Liver (tissue), 9 donors: ENCODE measurements around the gene CALHM5. TPM values are rescaled to one million over a fixed set of nuclear protein-coding genes. Genes with fewer than 3 reads are reported as not detected.
A peak's percentile ranks its signal among the peaks of the same experiment; 100 is the strongest.

Experiments
- DNase-seq: peaks from one replicate; pipeline ENCODE4 v3.0.0-alpha.2; 2017; ENCODE audit warnings: low spot score
- H3K27ac ChIP-seq, 2 donors: one replicate each; pipeline ENCODE4 v1.7.0; 2013; ENCODE audit warnings: inconsistent platforms in 2 of 2, low read length in 2 of 2, control low read depth in 1 of 2, low read depth in 1 of 2, mild to moderate bottlenecking in 1 of 2
- H3K27me3 ChIP-seq, 4 donors: one replicate each; pipeline versions ENCODE4 v1.6.1 to v1.7.0; 2013; ENCODE audit warnings: low read length in 3 of 4, inconsistent platforms in 1 of 4, mild to moderate bottlenecking in 1 of 4, moderate library complexity in 1 of 4; ENCODE audit not compliant: control insufficient read depth in 4 of 4, insufficient read depth in 4 of 4
- H3K36me3 ChIP-seq, 4 donors: one replicate each; pipeline versions ENCODE4 v1.6.1 to v1.7.0; 2013; ENCODE audit warnings: low read length in 3 of 4, mild to moderate bottlenecking in 3 of 4, low read depth in 1 of 4, moderate library complexity in 1 of 4; ENCODE audit not compliant: control insufficient read depth in 4 of 4, insufficient read depth in 3 of 4
- H3K4me1 ChIP-seq, 4 donors: one replicate each; pipeline versions ENCODE4 v1.6.1 to v1.7.0; 2013; ENCODE audit warnings: low read length in 3 of 4, mild to moderate bottlenecking in 3 of 4, moderate library complexity in 1 of 4; ENCODE audit not compliant: control insufficient read depth in 4 of 4, insufficient read depth in 4 of 4
- H3K4me3 ChIP-seq, 3 donors: one replicate each; pipeline versions ENCODE4 v1.6.1 to v1.7.0; 2013; ENCODE audit warnings: low read length in 3 of 3, control low read depth in 1 of 3, low read depth in 1 of 3, mild to moderate bottlenecking in 1 of 3
- H3K9ac ChIP-seq, 2 donors: one replicate each; pipeline ENCODE4 v1.7.0; 2013; ENCODE audit warnings: low read length in 2 of 2, mild to moderate bottlenecking in 2 of 2, moderate library complexity in 2 of 2, control low read depth in 1 of 2, low read depth in 1 of 2
- H3K9me3 ChIP-seq, 4 donors: one replicate each; pipeline versions ENCODE4 v1.6.1 to v1.7.0; 2013; ENCODE audit warnings: low read length in 3 of 4; ENCODE audit not compliant: control insufficient read depth in 4 of 4
- EGR1 ChIP-seq, 2 donors: IDR thresholded peaks; 2 replicates each; pipeline ENCODE4 v1.6.1; 2016 to 2018; ENCODE audit warnings: antibody characterized with exemption in 2 of 2, low read depth in 2 of 2
- FOXA1 ChIP-seq: IDR thresholded peaks from 2 replicates; pipeline ENCODE4 v1.6.1; 2016; ENCODE audit warnings: antibody characterized with exemption
- FOXA2 ChIP-seq: IDR thresholded peaks from 2 replicates; pipeline ENCODE4 v1.6.1; 2016; ENCODE audit warnings: antibody characterized with exemption
- GABPA ChIP-seq, 2 donors: IDR thresholded peaks in 1 of 2; conservative IDR thresholded peaks in 1 of 2; 2 replicates each; pipeline ENCODE4 v1.6.1; 2016; ENCODE audit warnings: antibody characterized with exemption in 2 of 2, mild to moderate bottlenecking in 1 of 2, moderate library complexity in 1 of 2
- HNF4A ChIP-seq, 2 donors: conservative IDR thresholded peaks; 2 replicates each; pipeline ENCODE4 v1.6.1; 2016; ENCODE audit warnings: antibody characterized with exemption in 2 of 2, mild to moderate bottlenecking in 2 of 2
- HNF4G ChIP-seq: IDR thresholded peaks from 2 replicates; pipeline ENCODE4 v1.6.1; 2016; ENCODE audit warnings: antibody characterized with exemption
- JUND ChIP-seq, 2 donors: IDR thresholded peaks; 2 replicates each; pipeline ENCODE4 v1.6.1; 2016; ENCODE audit warnings: antibody characterized with exemption in 2 of 2
- NR2F2 ChIP-seq: IDR thresholded peaks from 2 replicates; pipeline ENCODE4 v1.6.1; 2016; ENCODE audit warnings: antibody characterized with exemption
- RAD21 ChIP-seq, 2 donors: IDR thresholded peaks; 2 replicates each; pipeline ENCODE4 v1.6.1; 2016; ENCODE audit warnings: antibody characterized with exemption in 2 of 2, mild to moderate bottlenecking in 2 of 2
- RXRA ChIP-seq, 2 donors: IDR thresholded peaks; 2 replicates each; pipeline ENCODE4 v1.6.1; 2017 to 2018; ENCODE audit warnings: antibody characterized with exemption in 2 of 2, mild to moderate bottlenecking in 1 of 2
- SP1 ChIP-seq: IDR thresholded peaks from 2 replicates; pipeline ENCODE4 v1.6.1; 2018; ENCODE audit warnings: antibody characterized with exemption, mild to moderate bottlenecking
- TAF1 ChIP-seq: conservative IDR thresholded peaks from 2 replicates; pipeline ENCODE4 v1.6.1; 2016; ENCODE audit warnings: antibody characterized with exemption, mild to moderate bottlenecking
- WGBS: extraction: QIAGEN DNeasy Blood & Tissue Kit; methylation state at CpG from one replicate; pipeline ENCODE4 v1.1.7; 2013; 5-methylcytosine and 5-hydroxymethylcytosine counted together
- polyA plus RNA-seq, 2 donors: library from polyadenylated mRNA; stranded (reverse) in 1 of 2; unstranded in 1 of 2; fragments of 200-250 nt in 1 of 2; fragments of >200 nt in 1 of 2; fragmentation: Nextera tagmentation in 1 of 2; extraction: Ambion mirVana in 1 of 2; gene quantifications; one replicate each; pipeline versions ENCODE4 v1.2.1 to v1.2.3, GENCODE V29; 2013 to 2015
- total RNA-seq, 2 donors: library from RNA; depleted of rRNA; stranded (reverse); fragments of >200 nt; gene quantifications; one replicate each; pipeline ENCODE4 v1.2.3, GENCODE V29; 2014
- TF ChIP-seq, protein P1 (sequence below): IDR thresholded peaks from 2 replicates; pipeline ENCODE4 v1.6.1; 2016; ENCODE audit warnings: antibody characterized with exemption, mild to moderate bottlenecking
- TF ChIP-seq, protein P2 (sequence below): IDR thresholded peaks from 2 replicates; pipeline ENCODE4 v1.6.1; 2016; ENCODE audit warnings: antibody characterized with exemption
- TF ChIP-seq, protein P3 (sequence below): IDR thresholded peaks from 2 replicates; pipeline ENCODE4 v1.6.1; 2016; ENCODE audit warnings: antibody characterized with exemption
- TF ChIP-seq, protein P4 (sequence below): IDR thresholded peaks from 2 replicates; pipeline ENCODE4 v1.6.1; 2016; ENCODE audit warnings: antibody characterized with exemption
- TF ChIP-seq, protein P5 (sequence below): fragments of 150-350 bp; IDR thresholded peaks from 2 replicates; pipeline ENCODE4 v1.5.1; 2017; ENCODE audit warnings: improper control_type of control experiment, low read depth, low read length; ENCODE audit not compliant: missing input control
- donor health status: healthy.
- donor health status: healthy.
- donor health status: healthy.
- donor health status: healthy.
- donor health status: healthy.

The CALHM5 gene
- total and polyA plus RNA-seq, 4 donors: 0.07 to 0.59 (median 0.45) TPM

DNA sequence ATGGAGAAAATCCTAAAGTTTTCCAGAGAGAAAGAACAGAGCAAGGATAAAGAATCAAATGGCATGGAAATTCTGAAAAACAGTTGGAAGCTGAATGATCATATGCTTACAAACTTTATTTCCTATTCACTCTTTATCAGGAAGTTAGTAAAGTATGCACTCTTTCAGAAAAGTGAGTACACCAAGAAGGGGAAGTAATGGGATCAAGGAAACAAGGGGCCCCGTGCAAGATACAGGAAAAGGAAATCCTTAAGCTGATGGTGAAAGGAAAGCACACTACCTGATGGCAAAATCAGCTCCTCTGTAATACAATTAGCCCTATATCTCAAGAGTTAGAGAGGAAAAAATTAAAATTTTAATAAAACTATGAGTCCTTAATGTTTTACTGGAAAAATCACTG is 36.3 kb upstream of the CALHM5 start:
- TF ChIP-seq, protein P1, sequence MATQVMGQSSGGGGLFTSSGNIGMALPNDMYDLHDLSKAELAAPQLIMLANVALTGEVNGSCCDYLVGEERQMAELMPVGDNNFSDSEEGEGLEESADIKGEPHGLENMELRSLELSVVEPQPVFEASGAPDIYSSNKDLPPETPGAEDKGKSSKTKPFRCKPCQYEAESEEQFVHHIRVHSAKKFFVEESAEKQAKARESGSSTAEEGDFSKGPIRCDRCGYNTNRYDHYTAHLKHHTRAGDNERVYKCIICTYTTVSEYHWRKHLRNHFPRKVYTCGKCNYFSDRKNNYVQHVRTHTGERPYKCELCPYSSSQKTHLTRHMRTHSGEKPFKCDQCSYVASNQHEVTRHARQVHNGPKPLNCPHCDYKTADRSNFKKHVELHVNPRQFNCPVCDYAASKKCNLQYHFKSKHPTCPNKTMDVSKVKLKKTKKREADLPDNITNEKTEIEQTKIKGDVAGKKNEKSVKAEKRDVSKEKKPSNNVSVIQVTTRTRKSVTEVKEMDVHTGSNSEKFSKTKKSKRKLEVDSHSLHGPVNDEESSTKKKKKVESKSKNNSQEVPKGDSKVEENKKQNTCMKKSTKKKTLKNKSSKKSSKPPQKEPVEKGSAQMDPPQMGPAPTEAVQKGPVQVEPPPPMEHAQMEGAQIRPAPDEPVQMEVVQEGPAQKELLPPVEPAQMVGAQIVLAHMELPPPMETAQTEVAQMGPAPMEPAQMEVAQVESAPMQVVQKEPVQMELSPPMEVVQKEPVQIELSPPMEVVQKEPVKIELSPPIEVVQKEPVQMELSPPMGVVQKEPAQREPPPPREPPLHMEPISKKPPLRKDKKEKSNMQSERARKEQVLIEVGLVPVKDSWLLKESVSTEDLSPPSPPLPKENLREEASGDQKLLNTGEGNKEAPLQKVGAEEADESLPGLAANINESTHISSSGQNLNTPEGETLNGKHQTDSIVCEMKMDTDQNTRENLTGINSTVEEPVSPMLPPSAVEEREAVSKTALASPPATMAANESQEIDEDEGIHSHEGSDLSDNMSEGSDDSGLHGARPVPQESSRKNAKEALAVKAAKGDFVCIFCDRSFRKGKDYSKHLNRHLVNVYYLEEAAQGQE: no peak
- TF ChIP-seq JUND (IDR thresholded peaks at IDR 0.05) (no peak), FOXA1 (no peak), RAD21 (IDR thresholded peaks at IDR 0.05) (no peak), HNF4G (no peak), FOXA2 (no peak), NR2F2 (no peak), SP1 (no peak), GABPA (IDR thresholded peaks at IDR 0.05 in 1 of 2, conservative IDR thresholded peaks at IDR 0.05 in 1 of 2) (no peak), RXRA (IDR thresholded peaks at IDR 0.05) (no peak), TAF1 (no peak)
- TF ChIP-seq, protein P2, sequence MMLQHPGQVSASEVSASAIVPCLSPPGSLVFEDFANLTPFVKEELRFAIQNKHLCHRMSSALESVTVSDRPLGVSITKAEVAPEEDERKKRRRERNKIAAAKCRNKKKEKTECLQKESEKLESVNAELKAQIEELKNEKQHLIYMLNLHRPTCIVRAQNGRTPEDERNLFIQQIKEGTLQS: no peak
- TF ChIP-seq, protein P3, sequence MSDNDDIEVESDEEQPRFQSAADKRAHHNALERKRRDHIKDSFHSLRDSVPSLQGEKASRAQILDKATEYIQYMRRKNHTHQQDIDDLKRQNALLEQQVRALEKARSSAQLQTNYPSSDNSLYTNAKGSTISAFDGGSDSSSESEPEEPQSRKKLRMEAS: no peak
- TF ChIP-seq, protein P4, sequence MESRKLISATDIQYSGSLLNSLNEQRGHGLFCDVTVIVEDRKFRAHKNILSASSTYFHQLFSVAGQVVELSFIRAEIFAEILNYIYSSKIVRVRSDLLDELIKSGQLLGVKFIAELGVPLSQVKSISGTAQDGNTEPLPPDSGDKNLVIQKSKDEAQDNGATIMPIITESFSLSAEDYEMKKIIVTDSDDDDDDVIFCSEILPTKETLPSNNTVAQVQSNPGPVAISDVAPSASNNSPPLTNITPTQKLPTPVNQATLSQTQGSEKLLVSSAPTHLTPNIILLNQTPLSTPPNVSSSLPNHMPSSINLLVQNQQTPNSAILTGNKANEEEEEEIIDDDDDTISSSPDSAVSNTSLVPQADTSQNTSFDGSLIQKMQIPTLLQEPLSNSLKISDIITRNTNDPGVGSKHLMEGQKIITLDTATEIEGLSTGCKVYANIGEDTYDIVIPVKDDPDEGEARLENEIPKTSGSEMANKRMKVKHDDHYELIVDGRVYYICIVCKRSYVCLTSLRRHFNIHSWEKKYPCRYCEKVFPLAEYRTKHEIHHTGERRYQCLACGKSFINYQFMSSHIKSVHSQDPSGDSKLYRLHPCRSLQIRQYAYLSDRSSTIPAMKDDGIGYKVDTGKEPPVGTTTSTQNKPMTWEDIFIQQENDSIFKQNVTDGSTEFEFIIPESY: no peak
- H3K9me3 ChIP-seq: no peaks in the 10 kb centered on the region
- H3K4me3 ChIP-seq: no peak overlapping the region
- 45% methylated on average over 1 of the region's 1 CpG for whole genome bisulfite sequencing
- H3K4me1 ChIP-seq: no peaks in the 10 kb centered on the region
- no peak for DNase-seq
- no peak overlapping the region for H3K9ac ChIP-seq
- no peaks in the 10 kb centered on the region for H3K27me3 ChIP-seq
- H3K27ac ChIP-seq: peak overlapping the region in 1 of 2 donors; percentile 31
- no peaks in the 10 kb centered on the region for H3K36me3 ChIP-seq

DNA sequence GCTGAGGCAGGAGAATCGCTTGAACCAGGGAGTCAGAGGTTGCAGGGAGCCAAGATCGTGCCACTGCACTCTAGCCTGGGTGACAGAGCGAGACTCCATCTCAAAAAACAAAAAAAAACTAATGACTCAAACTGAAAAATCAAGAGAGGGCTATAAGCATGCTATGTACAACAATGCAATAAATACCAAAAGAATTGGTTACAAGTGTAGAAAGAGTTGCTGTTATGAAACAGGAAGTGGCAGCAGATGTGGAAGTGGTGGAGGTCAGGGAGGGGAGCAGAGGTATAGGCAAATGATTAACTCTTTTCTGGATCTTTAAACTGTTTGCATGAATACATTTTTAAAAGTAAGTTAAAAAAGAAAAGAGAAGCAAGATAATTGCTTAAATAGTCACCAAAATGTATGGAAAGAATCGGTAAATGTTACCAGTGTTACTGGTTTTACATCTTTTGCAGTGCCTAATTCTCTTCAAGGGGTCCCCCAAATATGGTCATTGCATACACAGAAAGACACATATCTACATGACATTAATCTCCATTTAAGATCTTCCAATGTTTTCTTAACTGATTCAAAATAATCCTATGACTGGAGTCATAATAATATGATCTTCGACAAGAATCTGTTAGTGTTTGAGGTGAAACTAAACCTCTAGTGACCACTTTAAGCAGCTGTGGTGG is 35.3 kb upstream of the CALHM5 start:
- no peak overlapping the region for H3K27ac ChIP-seq
- TF ChIP-seq NR2F2: no peak
- TF ChIP-seq GABPA (IDR thresholded peaks at IDR 0.05 in 1 of 2, conservative IDR thresholded peaks at IDR 0.05 in 1 of 2): no peak
- no peak for TF ChIP-seq JUND (IDR thresholded peaks at IDR 0.05)
- TF ChIP-seq, protein P3: no peak
- TF ChIP-seq HNF4G: no peak
- TF ChIP-seq, protein P1: no peak
- TF ChIP-seq RAD21 (IDR thresholded peaks at IDR 0.05): no peak
- TF ChIP-seq, protein P4: no peak
- no peak for TF ChIP-seq EGR1 (IDR thresholded peaks at IDR 0.05; ENCODE audit: low read depth in 2 of 2)
- TF ChIP-seq, protein P5, sequence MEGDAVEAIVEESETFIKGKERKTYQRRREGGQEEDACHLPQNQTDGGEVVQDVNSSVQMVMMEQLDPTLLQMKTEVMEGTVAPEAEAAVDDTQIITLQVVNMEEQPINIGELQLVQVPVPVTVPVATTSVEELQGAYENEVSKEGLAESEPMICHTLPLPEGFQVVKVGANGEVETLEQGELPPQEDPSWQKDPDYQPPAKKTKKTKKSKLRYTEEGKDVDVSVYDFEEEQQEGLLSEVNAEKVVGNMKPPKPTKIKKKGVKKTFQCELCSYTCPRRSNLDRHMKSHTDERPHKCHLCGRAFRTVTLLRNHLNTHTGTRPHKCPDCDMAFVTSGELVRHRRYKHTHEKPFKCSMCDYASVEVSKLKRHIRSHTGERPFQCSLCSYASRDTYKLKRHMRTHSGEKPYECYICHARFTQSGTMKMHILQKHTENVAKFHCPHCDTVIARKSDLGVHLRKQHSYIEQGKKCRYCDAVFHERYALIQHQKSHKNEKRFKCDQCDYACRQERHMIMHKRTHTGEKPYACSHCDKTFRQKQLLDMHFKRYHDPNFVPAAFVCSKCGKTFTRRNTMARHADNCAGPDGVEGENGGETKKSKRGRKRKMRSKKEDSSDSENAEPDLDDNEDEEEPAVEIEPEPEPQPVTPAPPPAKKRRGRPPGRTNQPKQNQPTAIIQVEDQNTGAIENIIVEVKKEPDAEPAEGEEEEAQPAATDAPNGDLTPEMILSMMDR: no peak
- no peak for TF ChIP-seq HNF4A (conservative IDR thresholded peaks at IDR 0.05)
- no peak for TF ChIP-seq FOXA2
- no peak for TF ChIP-seq FOXA1

More for the DNA sequence above, 35.3 kb upstream of the CALHM5 start:
- H3K9ac ChIP-seq: no peak overlapping the region
- no peaks in the 10 kb centered on the region for H3K4me1 ChIP-seq
- H3K27me3 ChIP-seq: no peaks in the 10 kb centered on the region
- WGBS: 83% methylated on average over 5 of the region's 5 CpGs
- no peak overlapping the region for H3K4me3 ChIP-seq
- DNase-seq: no peak
- no peaks in the 10 kb centered on the region for H3K36me3 ChIP-seq
- H3K9me3 ChIP-seq: no peaks in the 10 kb centered on the region
